ENCODE measurements around the gene TRIM25. TPM values are rescaled to one million over a fixed set of nuclear protein-coding genes. Genes with fewer than 3 reads are reported as not detected.

TRIM25 gene
- polyA plus RNA-seq, 1 of the 3 experiments (the other 2 are of a cell fraction): 17.1 TPM

DNA sequence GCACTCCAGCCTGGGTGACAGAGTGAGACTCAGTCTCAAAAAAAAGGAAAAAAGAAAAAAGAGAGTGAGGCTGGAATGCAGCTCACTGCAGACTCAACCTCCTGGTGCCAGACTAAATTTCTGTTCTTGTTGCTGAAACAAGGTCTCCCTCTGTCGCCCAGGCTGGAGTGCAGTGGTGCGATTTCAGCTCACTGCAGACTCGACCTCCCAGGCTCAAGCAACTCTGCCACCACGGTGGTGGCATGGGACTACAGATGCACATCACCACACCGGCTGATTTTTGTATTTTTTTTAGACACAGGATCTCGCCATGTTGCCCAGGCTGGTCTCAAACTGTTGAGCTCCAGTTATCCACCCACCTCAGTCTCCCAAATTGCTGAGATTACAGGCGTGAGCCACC is 34.6 kb downstream of the TRIM25 start:
- Histone ChIP-seq H3K4me1 (ENCODE audit: control insufficient read depth in 1 of 2, insufficient read depth in 2 of 2, low read depth in 1 of 2, low read length in 1 of 2) (no peaks in the 10 kb centered on the region), H3K9ac (no peak overlapping the region), H3K79me2 (ENCODE audit: insufficient read depth) (no peaks in the 10 kb centered on the region), H3K9me2 (no peaks in the 10 kb centered on the region), H3K27me3 (ENCODE audit: insufficient read depth) (no peaks in the 10 kb centered on the region), H4K20me1 (ENCODE audit: insufficient read depth) (no peaks in the 10 kb centered on the region), H3K9me3 (no peaks in the 10 kb centered on the region), H3K4me3 (ENCODE audit: low read depth in 2 of 2, low read length in 1 of 2) (no peak overlapping the region), H3F3A (replicated peaks; ENCODE audit: insufficient read depth) (no peaks in the 10 kb centered on the region), H3K36me3 (replicated peaks in 1 of 2; ENCODE audit: control insufficient read depth in 1 of 2, insufficient read depth in 2 of 2, low read length in 1 of 2) (no peaks in the 10 kb centered on the region), H3K4me2 (no peak overlapping the region), H2AFZ (ENCODE audit: low read depth) (no peak overlapping the region), H3K27ac (ENCODE audit: low read depth in 2 of 2, low read length in 1 of 2) (no peak overlapping the region)
- no peak for DNase-seq
- TF ChIP-seq RAD21 (IDR thresholded peaks at IDR 0.05; ENCODE audit: low read length): no peak
- WGBS (ENCODE audit: low lambda C conversion rate): 82% methylated on average over 7 of the region's 7 CpGs
- POLR2A ChIA-PET: no interaction called here
- CTCF ChIA-PET: interaction anchor here (1.1 kb wide), 2 partner anchors 9 to 99 kb away, joined by 3 to 4 read pairs; no protein-coding TSS in a partner anchor

DNA sequence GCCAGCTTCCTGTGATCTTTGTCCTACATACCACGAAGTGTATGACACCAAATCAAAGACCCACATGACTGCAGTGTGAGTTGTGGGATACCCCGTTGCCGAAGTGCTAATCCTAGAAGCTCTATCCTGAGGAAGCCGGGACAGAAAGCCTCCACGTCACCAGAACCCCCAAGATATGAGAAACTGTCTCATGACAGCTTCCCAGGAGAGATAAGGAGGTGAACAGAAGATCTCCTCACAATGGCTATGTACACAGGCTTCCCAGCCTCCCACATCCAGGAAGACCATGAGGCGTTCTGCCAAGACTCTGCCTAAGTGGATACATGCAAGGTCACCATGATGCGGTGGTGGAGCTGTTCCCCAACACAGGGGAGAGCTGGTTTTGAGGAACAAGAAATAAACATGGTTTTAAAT is 37.1 kb downstream of the TRIM25 start:
- no peak overlapping the region for H3K9ac ChIP-seq
- WGBS (ENCODE audit: low lambda C conversion rate): 70% methylated on average over 7 of the region's 7 CpGs
- no peaks in the 10 kb centered on the region for H3K27me3 ChIP-seq (ENCODE audit: insufficient read depth)
- no peaks in the 10 kb centered on the region for H3K79me2 ChIP-seq (ENCODE audit: insufficient read depth)
- no peak for DNase-seq
- no peak overlapping the region for H3K27ac ChIP-seq (ENCODE audit: low read depth in 2 of 2, low read length in 1 of 2)
- no peak overlapping the region for H3K4me2 ChIP-seq
- H3K9me3 ChIP-seq: no peaks in the 10 kb centered on the region
- no peaks in the 10 kb centered on the region for H3K4me1 ChIP-seq (ENCODE audit: control insufficient read depth in 1 of 2, insufficient read depth in 2 of 2, low read depth in 1 of 2, low read length in 1 of 2)
- H3K36me3 ChIP-seq (replicated peaks in 1 of 2; ENCODE audit: control insufficient read depth in 1 of 2, insufficient read depth in 2 of 2, low read length in 1 of 2): no peaks in the 10 kb centered on the region
- CTCF ChIA-PET: interaction anchor here (0.7 to 1.2 kb wide), 4 partner anchors 9 to 63 kb away, joined by 3 read pairs; no protein-coding TSS in a partner anchor
- H3K4me3 ChIP-seq (ENCODE audit: low read depth in 2 of 2, low read length in 1 of 2): no peak overlapping the region
- POLR2A ChIA-PET: no interaction called here
- no peaks in the 10 kb centered on the region for H4K20me1 ChIP-seq (ENCODE audit: insufficient read depth)
- H3F3A ChIP-seq (replicated peaks; ENCODE audit: insufficient read depth): no peaks in the 10 kb centered on the region
- no peak overlapping the region for H2AFZ ChIP-seq (ENCODE audit: low read depth)
- no peaks in the 10 kb centered on the region for H3K9me2 ChIP-seq
- TF ChIP-seq, protein P1, sequence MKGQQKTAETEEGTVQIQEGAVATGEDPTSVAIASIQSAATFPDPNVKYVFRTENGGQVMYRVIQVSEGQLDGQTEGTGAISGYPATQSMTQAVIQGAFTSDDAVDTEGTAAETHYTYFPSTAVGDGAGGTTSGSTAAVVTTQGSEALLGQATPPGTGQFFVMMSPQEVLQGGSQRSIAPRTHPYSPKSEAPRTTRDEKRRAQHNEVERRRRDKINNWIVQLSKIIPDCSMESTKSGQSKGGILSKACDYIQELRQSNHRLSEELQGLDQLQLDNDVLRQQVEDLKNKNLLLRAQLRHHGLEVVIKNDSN (IDR thresholded peaks at IDR 0.05; ENCODE audit: borderline replicate concordance, low read depth): no peak
- no peak for TF ChIP-seq POLR2AphosphoS5 (IDR thresholded peaks at IDR 0.05; ENCODE audit: low read depth, low read length)
- TF ChIP-seq, protein P2, sequence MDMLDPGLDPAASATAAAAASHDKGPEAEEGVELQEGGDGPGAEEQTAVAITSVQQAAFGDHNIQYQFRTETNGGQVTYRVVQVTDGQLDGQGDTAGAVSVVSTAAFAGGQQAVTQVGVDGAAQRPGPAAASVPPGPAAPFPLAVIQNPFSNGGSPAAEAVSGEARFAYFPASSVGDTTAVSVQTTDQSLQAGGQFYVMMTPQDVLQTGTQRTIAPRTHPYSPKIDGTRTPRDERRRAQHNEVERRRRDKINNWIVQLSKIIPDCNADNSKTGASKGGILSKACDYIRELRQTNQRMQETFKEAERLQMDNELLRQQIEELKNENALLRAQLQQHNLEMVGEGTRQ (IDR thresholded peaks at IDR 0.05; ENCODE audit: borderline replicate concordance, low read depth, low read length): no peak

DNA sequence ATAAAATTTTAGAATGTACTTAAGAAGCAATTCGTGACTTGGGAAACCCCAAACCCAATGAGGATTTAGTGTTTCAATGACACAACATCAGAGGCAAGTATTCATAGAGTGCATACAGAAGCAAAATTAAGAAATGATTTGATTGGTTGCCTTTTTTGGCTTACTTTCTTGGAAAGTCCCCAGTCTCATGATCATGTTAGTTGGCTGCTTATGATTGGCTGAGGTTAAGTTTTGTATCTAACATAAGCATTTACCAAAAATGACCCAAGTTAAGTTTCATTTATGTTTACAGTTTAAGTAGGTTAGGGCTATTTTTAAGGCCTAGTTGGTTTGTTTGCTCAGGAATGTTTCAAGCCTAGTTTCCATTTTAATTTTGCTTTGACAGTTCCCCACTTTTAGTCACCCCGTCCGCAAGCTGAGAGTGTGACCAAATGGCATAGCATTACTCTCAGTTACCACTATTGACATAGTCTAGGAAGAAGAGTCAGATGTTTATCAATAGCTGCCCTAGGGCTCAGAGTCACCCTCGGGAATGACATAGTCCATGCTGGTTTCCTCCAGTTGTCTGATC is 43.7 kb downstream of the TRIM25 start:
- Histone ChIP-seq H3K79me2 (ENCODE audit: insufficient read depth) (no peaks in the 10 kb centered on the region), H3K4me2 (no peak overlapping the region), H3K27ac (ENCODE audit: low read depth in 2 of 2, low read length in 1 of 2) (no peak overlapping the region), H3K9me3 (no peaks in the 10 kb centered on the region), H3K27me3 (ENCODE audit: insufficient read depth) (no peaks in the 10 kb centered on the region), H3K4me3 (ENCODE audit: low read depth in 2 of 2, low read length in 1 of 2) (no peak overlapping the region), H3F3A (replicated peaks; ENCODE audit: insufficient read depth) (peaks cover 24% of the 10 kb centered on the region), H3K36me3 (replicated peaks in 1 of 2; ENCODE audit: control insufficient read depth in 1 of 2, insufficient read depth in 2 of 2, low read length in 1 of 2) (peaks cover 3% of the 10 kb centered on the region in 2 experiments), H3K4me1 (ENCODE audit: control insufficient read depth in 1 of 2, insufficient read depth in 2 of 2, low read depth in 1 of 2, low read length in 1 of 2) (peaks cover 0 to 5% of the 10 kb centered on the region in 2 experiments; a peak in 1 of 4 replicates), H2AFZ (ENCODE audit: low read depth) (no peak overlapping the region), H3K9ac (no peak overlapping the region), H3K9me2 (no peaks in the 10 kb centered on the region), H4K20me1 (ENCODE audit: insufficient read depth) (no peaks in the 10 kb centered on the region)
- TF ChIP-seq SMC3 (IDR thresholded peaks at IDR 0.05; ENCODE audit: low read depth, low read length) (no peak), NFIC (IDR thresholded peaks at IDR 0.05; ENCODE audit: borderline replicate concordance) (no peak), RAD21 (IDR thresholded peaks at IDR 0.05; ENCODE audit: low read length) (no peak), EP300 (IDR thresholded peaks at IDR 0.05; ENCODE audit: borderline replicate concordance in 1 of 2, low read depth in 1 of 2, low read length in 1 of 2) (no peak), PBX3 (IDR thresholded peaks at IDR 0.05) (no peak)
- TF ChIP-seq, protein P2 (IDR thresholded peaks at IDR 0.05; ENCODE audit: borderline replicate concordance, low read depth, low read length): no peak
- ChIA-PET CTCF (interaction anchor here (0.8 to 3.2 kb wide), 7 partner anchors 9 to 89 kb away, joined by 3 to 14 read pairs (median 4); no protein-coding TSS in a partner anchor), POLR2A (no interaction called here)
- no peak for DNase-seq
- WGBS (ENCODE audit: low lambda C conversion rate): 83% methylated on average over 4 of the region's 4 CpGs
